ENCODE measurements around the gene HTT. TPM values are rescaled to one million over a fixed set of nuclear protein-coding genes. Genes with fewer than 3 reads are reported as not detected.

HTT gene
- total RNA-seq, 2 donors from 2014 or later = 104 to 109 TPM

DNA sequence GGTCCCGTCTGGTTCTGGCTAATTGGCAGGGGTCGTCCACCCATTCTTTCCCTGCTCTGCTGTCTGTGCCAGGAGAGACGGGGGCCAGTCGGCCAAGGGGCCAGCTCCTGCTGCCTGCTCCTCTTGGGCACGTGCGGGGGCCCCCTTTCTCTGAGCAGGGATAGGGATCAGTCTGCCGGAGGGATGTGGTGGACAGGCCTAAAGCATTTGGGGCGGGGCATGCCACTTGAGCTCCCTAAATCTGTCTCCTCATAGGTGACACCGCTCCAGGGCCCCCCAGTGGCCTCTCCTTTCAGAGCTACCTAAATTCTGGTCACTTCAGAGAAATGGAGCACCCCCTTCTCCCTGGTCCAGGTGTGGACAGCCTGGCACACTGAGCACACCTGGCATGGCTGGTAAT, 170.3 kb downstream of the HTT start:
- no peaks in the 10 kb centered on the region for H3K9me3 Mint-ChIP-seq
- H3K36me3 Mint-ChIP-seq (ENCODE audit: low read depth) = peaks cover 22% of the 10 kb centered on the region
- no peak overlapping the region for H3K4me3 Mint-ChIP-seq

DNA sequence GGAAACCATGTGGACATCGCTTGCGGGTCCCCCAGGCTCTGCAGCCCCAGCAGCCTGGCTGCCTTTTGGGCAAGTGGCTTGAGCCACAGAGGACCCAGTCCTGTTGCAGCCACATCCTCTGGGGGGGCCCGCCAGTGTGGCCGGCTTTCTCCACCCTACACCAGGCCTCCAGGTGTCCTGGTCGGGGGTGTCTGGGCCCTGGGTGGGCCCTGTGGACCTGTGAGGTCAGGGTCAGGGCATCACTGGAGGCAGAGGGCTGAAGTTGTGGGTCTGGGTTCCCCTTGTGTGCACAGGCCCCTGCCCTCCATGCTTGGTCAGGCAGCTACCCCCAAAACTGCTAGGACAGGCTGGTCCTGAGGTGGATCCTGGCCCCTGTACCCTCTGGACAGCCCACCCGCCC, 171.2 kb downstream of the HTT start:
- Histone ChIP-seq H3K27me3 (ENCODE audit: control insufficient read depth, insufficient read depth, low read length, poor library complexity, severe bottlenecking) (no peaks in the 10 kb centered on the region), H3K9me3 (ENCODE audit: control insufficient read depth, low read length) (no peaks in the 10 kb centered on the region), H3K4me1 (ENCODE audit: control insufficient read depth, insufficient read depth, low read length) (no peaks in the 10 kb centered on the region), H3K36me3 (ENCODE audit: control insufficient read depth, insufficient read depth, low read length) (peaks cover 9% of the 10 kb centered on the region), H3K9ac (ENCODE audit: extremely low read depth, low read length, poor library complexity, severe bottlenecking) (no peak overlapping the region), H3K27ac (ENCODE audit: low read depth, low read length) (no peak overlapping the region), H3K4me3 (ENCODE audit: low read length) (no peak overlapping the region)
- Mint-ChIP-seq H3K9me3 (no peaks in the 10 kb centered on the region), H3K4me3 (no peak overlapping the region), H3K36me3 (ENCODE audit: low read depth) (peaks cover 19% of the 10 kb centered on the region), H3K27me3 (ENCODE audit: insufficient read depth) (no peaks in the 10 kb centered on the region), H3K27ac (no peak overlapping the region), H3K4me1 (peaks cover 4% of the 10 kb centered on the region)
- WGBS, 2 experiments (ENCODE audit: insufficient coverage in 1 of 2, insufficient read length in 1 of 2) = 95 to 100% methylated on average over 3 to 6 of the region's 6 CpGs
- DNase-seq = no peak
- TF ChIP-seq, protein P1, sequence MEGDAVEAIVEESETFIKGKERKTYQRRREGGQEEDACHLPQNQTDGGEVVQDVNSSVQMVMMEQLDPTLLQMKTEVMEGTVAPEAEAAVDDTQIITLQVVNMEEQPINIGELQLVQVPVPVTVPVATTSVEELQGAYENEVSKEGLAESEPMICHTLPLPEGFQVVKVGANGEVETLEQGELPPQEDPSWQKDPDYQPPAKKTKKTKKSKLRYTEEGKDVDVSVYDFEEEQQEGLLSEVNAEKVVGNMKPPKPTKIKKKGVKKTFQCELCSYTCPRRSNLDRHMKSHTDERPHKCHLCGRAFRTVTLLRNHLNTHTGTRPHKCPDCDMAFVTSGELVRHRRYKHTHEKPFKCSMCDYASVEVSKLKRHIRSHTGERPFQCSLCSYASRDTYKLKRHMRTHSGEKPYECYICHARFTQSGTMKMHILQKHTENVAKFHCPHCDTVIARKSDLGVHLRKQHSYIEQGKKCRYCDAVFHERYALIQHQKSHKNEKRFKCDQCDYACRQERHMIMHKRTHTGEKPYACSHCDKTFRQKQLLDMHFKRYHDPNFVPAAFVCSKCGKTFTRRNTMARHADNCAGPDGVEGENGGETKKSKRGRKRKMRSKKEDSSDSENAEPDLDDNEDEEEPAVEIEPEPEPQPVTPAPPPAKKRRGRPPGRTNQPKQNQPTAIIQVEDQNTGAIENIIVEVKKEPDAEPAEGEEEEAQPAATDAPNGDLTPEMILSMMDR (conservative IDR thresholded peaks at IDR 0.05) = no peak

More for the DNA sequence above, 170.3 kb downstream of the HTT start:
- Histone ChIP-seq H3K9ac (ENCODE audit: extremely low read depth, low read length, poor library complexity, severe bottlenecking) (no peak overlapping the region), H3K27ac (ENCODE audit: low read depth, low read length) (no peak overlapping the region), H3K4me3 (ENCODE audit: low read length) (no peak overlapping the region), H3K9me3 (ENCODE audit: control insufficient read depth, low read length) (no peaks in the 10 kb centered on the region), H3K36me3 (ENCODE audit: control insufficient read depth, insufficient read depth, low read length) (peaks cover 16% of the 10 kb centered on the region), H3K4me1 (ENCODE audit: control insufficient read depth, insufficient read depth, low read length) (no peaks in the 10 kb centered on the region), H3K27me3 (ENCODE audit: control insufficient read depth, insufficient read depth, low read length, poor library complexity, severe bottlenecking) (no peaks in the 10 kb centered on the region)
- H3K4me1 Mint-ChIP-seq = peaks cover under 1% of the 10 kb centered on the region
- WGBS, 2 experiments (ENCODE audit: insufficient coverage in 1 of 2, insufficient read length in 1 of 2) = 80 to 93% methylated on average over 1 to 9 of the region's 9 CpGs
- no peaks in the 10 kb centered on the region for H3K27me3 Mint-ChIP-seq (ENCODE audit: insufficient read depth)
- TF ChIP-seq, protein P1 (conservative IDR thresholded peaks at IDR 0.05) = no peak
- no peak for DNase-seq
- no peak overlapping the region for H3K27ac Mint-ChIP-seq

DNA sequence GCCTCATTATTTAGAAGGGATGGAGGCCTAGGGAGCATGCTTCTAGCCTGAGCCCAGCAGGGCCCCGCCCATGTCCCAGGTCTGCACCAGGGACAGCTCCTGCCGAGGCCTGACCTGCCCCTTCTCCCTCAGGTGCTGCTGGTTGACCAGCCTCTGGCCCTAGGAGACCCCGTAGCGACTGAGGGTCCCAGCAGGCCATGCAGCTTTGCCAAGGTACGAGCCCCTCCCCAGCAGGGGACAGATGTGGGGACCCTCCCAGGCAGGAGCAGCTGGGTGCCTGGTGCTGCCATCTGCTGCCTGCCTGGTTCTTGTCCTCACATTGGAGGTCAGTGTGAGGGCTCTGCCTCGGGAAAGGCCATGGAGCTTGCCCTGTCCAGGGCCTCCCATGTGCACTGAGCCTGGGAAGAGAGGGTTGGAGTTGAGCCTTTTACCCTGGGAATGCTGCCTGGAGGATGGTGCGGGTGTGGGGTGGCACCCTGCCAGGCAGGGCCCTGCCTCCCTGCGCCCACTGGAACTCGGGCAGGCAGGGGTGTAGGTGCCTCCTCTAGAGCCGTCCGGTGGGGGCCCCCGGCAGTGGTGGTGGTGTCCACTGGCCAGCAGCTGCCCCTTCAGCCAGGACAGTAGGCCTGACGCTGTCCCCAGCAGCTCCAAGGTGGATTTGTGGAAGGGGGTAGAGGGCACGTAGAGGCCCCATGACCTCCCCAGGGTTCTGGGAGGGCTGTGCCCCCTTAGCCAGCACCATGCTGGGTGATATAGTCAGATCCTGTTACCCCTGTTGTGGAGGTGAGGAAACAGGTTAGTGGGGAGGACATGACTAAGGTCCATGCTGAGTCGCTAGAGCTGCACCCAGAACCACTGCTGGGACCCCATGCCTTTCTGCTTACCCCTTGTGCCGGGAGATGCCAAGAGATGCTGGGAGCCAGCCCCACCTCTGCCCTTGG, 172.2 kb downstream of the HTT start:
- no peak overlapping the region for H3K27ac Mint-ChIP-seq
- WGBS, 2 experiments (ENCODE audit: insufficient coverage in 1 of 2, insufficient read length in 1 of 2) = 91 to 93% methylated on average over 6 to 16 of the region's 16 CpGs
- no peak overlapping the region for H3K4me3 Mint-ChIP-seq

More for the DNA sequence above, 172.2 kb downstream of the HTT start:
- no peak overlapping the region for H3K27ac ChIP-seq (ENCODE audit: low read depth, low read length)
- peaks cover 5% of the 10 kb centered on the region for H3K36me3 ChIP-seq (ENCODE audit: control insufficient read depth, insufficient read depth, low read length)
- Mint-ChIP-seq H3K9me3 (no peaks in the 10 kb centered on the region), H3K27me3 (ENCODE audit: insufficient read depth) (no peaks in the 10 kb centered on the region), H3K36me3 (ENCODE audit: low read depth) (peaks cover 10% of the 10 kb centered on the region), H3K4me1 (peaks cover 4% of the 10 kb centered on the region)
- H3K4me3 ChIP-seq (ENCODE audit: low read length) = no peak overlapping the region
- no peaks in the 10 kb centered on the region for H3K27me3 ChIP-seq (ENCODE audit: control insufficient read depth, insufficient read depth, low read length, poor library complexity, severe bottlenecking)
- no peaks in the 10 kb centered on the region for H3K4me1 ChIP-seq (ENCODE audit: control insufficient read depth, insufficient read depth, low read length)
- no peak for DNase-seq
- no peaks in the 10 kb centered on the region for H3K9me3 ChIP-seq (ENCODE audit: control insufficient read depth, low read length)
- TF ChIP-seq, protein P1 (conservative IDR thresholded peaks at IDR 0.05) = peak; percentile 40
- H3K9ac ChIP-seq (ENCODE audit: extremely low read depth, low read length, poor library complexity, severe bottlenecking) = no peak overlapping the region
